ENCODE data around the gene THUMPD2. TPM values are rescaled to one million over a fixed set of nuclear protein-coding genes. Genes with fewer than 3 reads are reported as not detected.

THUMPD2 gene
- total RNA-seq, 1 experiment from 2014 or later = 19.5 TPM

GRCh38 chr2:39710807-39711206, 68.3 kb downstream of the THUMPD2 start:
- TF ChIP-seq, protein P1, sequence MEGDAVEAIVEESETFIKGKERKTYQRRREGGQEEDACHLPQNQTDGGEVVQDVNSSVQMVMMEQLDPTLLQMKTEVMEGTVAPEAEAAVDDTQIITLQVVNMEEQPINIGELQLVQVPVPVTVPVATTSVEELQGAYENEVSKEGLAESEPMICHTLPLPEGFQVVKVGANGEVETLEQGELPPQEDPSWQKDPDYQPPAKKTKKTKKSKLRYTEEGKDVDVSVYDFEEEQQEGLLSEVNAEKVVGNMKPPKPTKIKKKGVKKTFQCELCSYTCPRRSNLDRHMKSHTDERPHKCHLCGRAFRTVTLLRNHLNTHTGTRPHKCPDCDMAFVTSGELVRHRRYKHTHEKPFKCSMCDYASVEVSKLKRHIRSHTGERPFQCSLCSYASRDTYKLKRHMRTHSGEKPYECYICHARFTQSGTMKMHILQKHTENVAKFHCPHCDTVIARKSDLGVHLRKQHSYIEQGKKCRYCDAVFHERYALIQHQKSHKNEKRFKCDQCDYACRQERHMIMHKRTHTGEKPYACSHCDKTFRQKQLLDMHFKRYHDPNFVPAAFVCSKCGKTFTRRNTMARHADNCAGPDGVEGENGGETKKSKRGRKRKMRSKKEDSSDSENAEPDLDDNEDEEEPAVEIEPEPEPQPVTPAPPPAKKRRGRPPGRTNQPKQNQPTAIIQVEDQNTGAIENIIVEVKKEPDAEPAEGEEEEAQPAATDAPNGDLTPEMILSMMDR (conservative IDR thresholded peaks at IDR 0.05) = no peak
- no peak overlapping the region for H3K27ac ChIP-seq (ENCODE audit: insufficient read length, low read depth, low read length)

More at GRCh38 chr2:39710807-39711206, 68.3 kb downstream of the THUMPD2 start:
- Histone ChIP-seq H3K23ac (ENCODE audit: insufficient read length, low read depth, low read length) (no peak overlapping the region), H3T11ph (ENCODE audit: low read length) (no peak overlapping the region), H3K27me3 (ENCODE audit: insufficient read depth, low read length) (no peaks in the 10 kb centered on the region), H4K8ac (replicated peaks; ENCODE audit: insufficient read length, low read depth, low read length) (no peak overlapping the region), H3K4me1 (ENCODE audit: insufficient read depth, low read length) (no peaks in the 10 kb centered on the region), H2BK20ac (ENCODE audit: low read depth, low read length, poor library complexity, severe bottlenecking) (no peak overlapping the region), H3K4me2 (ENCODE audit: insufficient read depth, insufficient read length, low read length) (no peak overlapping the region), H2BK15ac (ENCODE audit: low read depth, low read length) (no peak overlapping the region), H3K23me2 (ENCODE audit: insufficient read length, low read depth, low read length, poor library complexity, severe bottlenecking) (no peaks in the 10 kb centered on the region), H2BK5ac (ENCODE audit: insufficient read length, low read length) (no peak overlapping the region), H2AFZ (ENCODE audit: low read length) (no peak overlapping the region), H3K9ac (ENCODE audit: extremely low read depth, insufficient read length, low read length) (no peak overlapping the region), H3K4ac (ENCODE audit: low read depth, low read length) (no peak overlapping the region), H3K79me1 (ENCODE audit: insufficient read depth, low read depth, low read length, poor library complexity, severe bottlenecking) (no peaks in the 10 kb centered on the region), H4K5ac (ENCODE audit: insufficient read length, low read depth, low read length) (no peak overlapping the region), H2BK12ac (ENCODE audit: insufficient read length, low read depth, low read length) (no peak overlapping the region), H4K20me1 (ENCODE audit: control insufficient read depth, insufficient read depth, insufficient read length) (no peaks in the 10 kb centered on the region), H3K79me2 (ENCODE audit: insufficient read depth, low read length) (no peaks in the 10 kb centered on the region), H3K56ac (ENCODE audit: insufficient read length, low read depth, low read length) (no peak overlapping the region), H2AK5ac (ENCODE audit: insufficient read length, low read length) (no peak overlapping the region), H2BK120ac (ENCODE audit: low read depth, low read length, poor library complexity, severe bottlenecking) (no peak overlapping the region), H3K14ac (ENCODE audit: insufficient read depth, low read length) (no peak overlapping the region), H3K9me3 (ENCODE audit: control insufficient read depth, low read depth, low read length) (no peaks in the 10 kb centered on the region), H3K18ac (ENCODE audit: insufficient read length, low read depth, low read length) (no peak overlapping the region), H4K91ac (ENCODE audit: insufficient read length, low read depth, low read length) (no peak overlapping the region)
- no peak overlapping the region for H3K27ac Mint-ChIP-seq
- H3K4me1 Mint-ChIP-seq = no peaks in the 10 kb centered on the region
- no peak overlapping the region for H3K4me3 Mint-ChIP-seq
- H3K27me3 Mint-ChIP-seq (ENCODE audit: low read depth) = no peaks in the 10 kb centered on the region
- no CpG with 5 or more reads among the region's 3 CpGs for WGBS (ENCODE audit: extremely low coverage, insufficient read length, low lambda C conversion rate)
- H3K36me3 Mint-ChIP-seq (ENCODE audit: insufficient read depth in 1 of 3, low read depth in 3 of 3) = peaks cover 2 to 6% (median 6%) of the 10 kb centered on the region in 3 experiments; a peak in 6 of 7 replicates
- 0 out of 5 replicates have a peak, but pooled peaks cover 0 to 3% of the 10 kb centered on the region in 2 experiments for H3K9me3 Mint-ChIP-seq
- DNase-seq = no peak

Measured in H9 (cell line).